Esophagus squamous epithelium (tissue), 4 donors: ENCODE results near the gene AHI1.

Experiments used
- POLR2A ChIP-seq, 4 donors: fragments of 450-650 bp; IDR thresholded peaks; one replicate each; pipeline ENCODE4 v1.6.1; 2017; ENCODE audit warnings: antibody characterized with exemption in 4 of 4, mild to moderate bottlenecking in 4 of 4, moderate library complexity in 3 of 4
- TF ChIP-seq, protein P1 (sequence below), 6 experiments: fragments of 450-650 bp in 4 of 6; fragments of 200-600 bp in 2 of 6; sonication (generic) in 2 of 6; IDR thresholded peaks; one replicate each; pipeline ENCODE4 v1.5.1; 2016 to 2019; ENCODE audit warnings: antibody characterized with exemption in 6 of 6, mild to moderate bottlenecking in 4 of 6, moderate library complexity in 4 of 6

DNA sequence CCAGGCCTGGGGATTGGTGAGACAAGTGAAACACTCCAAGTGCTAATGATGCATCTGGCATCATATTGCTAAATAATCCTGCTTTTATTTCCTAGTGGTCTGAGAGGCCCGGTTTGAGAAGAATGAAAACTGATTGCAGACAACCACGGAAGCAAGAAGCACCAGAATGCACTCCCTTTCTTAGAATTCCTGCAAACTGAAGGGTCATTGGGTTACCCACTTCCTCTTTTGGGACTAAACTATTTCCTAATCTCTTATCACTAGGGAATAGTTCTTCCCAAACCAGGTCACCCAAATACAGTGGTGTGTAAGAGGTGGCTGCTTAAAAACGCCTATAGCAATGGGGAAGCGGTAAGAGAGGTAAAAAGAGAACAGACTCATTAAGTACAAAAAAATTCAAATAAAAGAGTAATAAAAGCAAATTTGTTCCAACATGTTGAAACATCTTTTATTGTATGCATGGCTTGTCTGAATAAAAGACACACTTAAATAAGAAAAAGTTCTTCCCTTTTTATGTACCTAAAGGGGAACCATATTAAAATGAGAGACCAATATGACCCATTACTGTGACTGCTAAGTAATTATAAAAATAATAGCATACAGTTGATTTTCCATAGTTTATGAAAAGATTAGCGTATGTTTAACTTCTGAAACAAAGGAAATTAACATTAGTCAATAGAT lies 190.7 kb downstream of the AHI1 start:
- TF ChIP-seq, protein P1, sequence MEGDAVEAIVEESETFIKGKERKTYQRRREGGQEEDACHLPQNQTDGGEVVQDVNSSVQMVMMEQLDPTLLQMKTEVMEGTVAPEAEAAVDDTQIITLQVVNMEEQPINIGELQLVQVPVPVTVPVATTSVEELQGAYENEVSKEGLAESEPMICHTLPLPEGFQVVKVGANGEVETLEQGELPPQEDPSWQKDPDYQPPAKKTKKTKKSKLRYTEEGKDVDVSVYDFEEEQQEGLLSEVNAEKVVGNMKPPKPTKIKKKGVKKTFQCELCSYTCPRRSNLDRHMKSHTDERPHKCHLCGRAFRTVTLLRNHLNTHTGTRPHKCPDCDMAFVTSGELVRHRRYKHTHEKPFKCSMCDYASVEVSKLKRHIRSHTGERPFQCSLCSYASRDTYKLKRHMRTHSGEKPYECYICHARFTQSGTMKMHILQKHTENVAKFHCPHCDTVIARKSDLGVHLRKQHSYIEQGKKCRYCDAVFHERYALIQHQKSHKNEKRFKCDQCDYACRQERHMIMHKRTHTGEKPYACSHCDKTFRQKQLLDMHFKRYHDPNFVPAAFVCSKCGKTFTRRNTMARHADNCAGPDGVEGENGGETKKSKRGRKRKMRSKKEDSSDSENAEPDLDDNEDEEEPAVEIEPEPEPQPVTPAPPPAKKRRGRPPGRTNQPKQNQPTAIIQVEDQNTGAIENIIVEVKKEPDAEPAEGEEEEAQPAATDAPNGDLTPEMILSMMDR (IDR thresholded peaks at IDR 0.05): no peak
- no peak for TF ChIP-seq POLR2A (IDR thresholded peaks at IDR 0.05)
